ENCODE data around the gene SLCO2B1. TPM values are rescaled to one million over a fixed set of nuclear protein-coding genes. Genes with fewer than 3 reads are reported as not detected.

The SLCO2B1 gene
- total and polyA plus RNA-seq, 2 of the 8 experiments (the other 6 are each of a cell fraction or from before 2014, with no cell fraction given) = 0.03 TPM; not detected in 1

GRCh38 chr11:75161506-75162095 lies 10.7 kb downstream of the SLCO2B1 start:
- Histone ChIP-seq H2AFZ (ENCODE audit: low read length) (no peak overlapping the region), H3K56ac (replicated peaks; ENCODE audit: insufficient read length, low read depth, low read length) (no peak overlapping the region), H2BK5ac (ENCODE audit: low read depth, low read length) (no peak overlapping the region), H3K14ac (ENCODE audit: insufficient read length) (no peak overlapping the region), H3K4me1 (replicated peaks in 1 of 4; ENCODE audit: control insufficient read depth in 3 of 4, insufficient read depth in 4 of 4, low read length in 3 of 4) (no peaks in the 10 kb centered on the region; a peak in 1 of 7 replicates), H3K79me1 (ENCODE audit: low read depth, low read length) (no peaks in the 10 kb centered on the region; the same call in 1 of the 2 replicates), H3K23me2 (ENCODE audit: low read depth, low read length) (peaks cover 2% of the 10 kb centered on the region; the same call in 1 of the 2 replicates), H2BK120ac (replicated peaks; ENCODE audit: low read depth, low read length) (no peak overlapping the region), H3K27me3 (replicated peaks in 1 of 4; ENCODE audit: control insufficient read depth in 3 of 4, extremely low read depth in 1 of 4, insufficient read depth in 3 of 4, low read length in 3 of 4) (no peaks in the 10 kb centered on the region), H3K79me2 (ENCODE audit: control insufficient read depth in 1 of 2, insufficient read depth in 2 of 2, low read length in 2 of 2) (no peaks in the 10 kb centered on the region), H3K9ac (replicated peaks in 1 of 4; ENCODE audit: extremely low read depth in 1 of 4, low read depth in 3 of 4, low read length in 3 of 4) (no peak overlapping the region), H4K5ac (ENCODE audit: insufficient read length, low read depth, low read length) (no peak overlapping the region), H2BK20ac (ENCODE audit: low read length) (no peak overlapping the region), H3K18ac (ENCODE audit: extremely low read depth, low read length) (no peak overlapping the region), H3K23ac (ENCODE audit: insufficient read length) (no peak overlapping the region), H2AK5ac (ENCODE audit: low read depth, low read length) (no peak overlapping the region), H3K9me3 (ENCODE audit: insufficient read depth in 2 of 2, low read depth in 1 of 2, low read length in 1 of 2) (no peaks in the 10 kb centered on the region), H3K4me2 (ENCODE audit: insufficient read depth in 1 of 2, low read depth in 2 of 2, low read length in 2 of 2) (no peak overlapping the region), H3K4ac (replicated peaks; ENCODE audit: insufficient read length, low read depth, low read length) (no peak overlapping the region), H4K20me1 (replicated peaks in 1 of 2; ENCODE audit: control insufficient read depth in 1 of 2, insufficient read depth in 2 of 2, low read length in 2 of 2) (no peaks in the 10 kb centered on the region), H3K27ac (ENCODE audit: low read depth, low read length) (no peak overlapping the region), H4K91ac (replicated peaks; ENCODE audit: insufficient read length, low read length) (no peak overlapping the region), H2BK15ac (ENCODE audit: low read length) (no peak overlapping the region), H3K4me3 (ENCODE audit: extremely low read depth in 1 of 4, insufficient read depth in 2 of 4, low read depth in 3 of 4, low read length in 4 of 4) (no peak overlapping the region), H4K8ac (ENCODE audit: extremely low read depth, insufficient read depth, low read length) (no peak overlapping the region; the same call in 1 of the 2 replicates), H3K36me3 (ENCODE audit: control insufficient read depth in 2 of 4, insufficient read depth in 4 of 4, low read length in 3 of 4) (no peaks in the 10 kb centered on the region), H2BK12ac (ENCODE audit: low read depth, low read length) (no peak overlapping the region)
- TF ChIP-seq FOSL1 (IDR thresholded peaks at IDR 0.05; ENCODE audit: insufficient read depth, low read depth, low read length) (no peak), RAD21 (IDR thresholded peaks at IDR 0.05 in 1 of 2, conservative IDR thresholded peaks at IDR 0.05 in 1 of 2; ENCODE audit: low read depth in 2 of 2, low read length in 2 of 2) (no peak), EP300 (IDR thresholded peaks at IDR 0.05; ENCODE audit: borderline replicate concordance in 1 of 2, low read depth in 2 of 2, low read length in 2 of 2) (no peak), NRF1 (IDR thresholded peaks at IDR 0.05; ENCODE audit: low read depth, low read length) (no peak), GTF2F1 (IDR thresholded peaks at IDR 0.05; ENCODE audit: borderline replicate concordance, low read depth, low read length) (no peak), RNF2 (IDR thresholded peaks at IDR 0.05; ENCODE audit: borderline replicate concordance, low read depth, low read length, missing control alignments, poor library complexity, severe bottlenecking) (no peak), TAF1 (IDR thresholded peaks at IDR 0.05; ENCODE audit: low read depth, low read length) (no peak), ZNF274 (IDR thresholded peaks at IDR 0.05; ENCODE audit: borderline replicate concordance, extremely low read depth, low read length) (no peak), CBX8 (IDR thresholded peaks at IDR 0.05; ENCODE audit: borderline replicate concordance, low read depth, low read length) (no peak), MAX (IDR thresholded peaks at IDR 0.05) (no peak), EGR1 (IDR thresholded peaks at IDR 0.05; ENCODE audit: borderline replicate concordance, low read depth, low read length) (no peak)
- 70% methylated on average over 5 of the region's 5 CpGs; no CpG with 5 or more reads in 1 of the 2 experiments for WGBS, 2 experiments (ENCODE audit: extremely low coverage in 1 of 2, insufficient coverage in 1 of 2, insufficient read length in 1 of 2, insufficient replicate concordance in 2 of 2, low coverage in 1 of 2, low lambda C conversion rate in 2 of 2, missing lambda C conversion rate in 1 of 2)
- ChIA-PET POLR2A (ENCODE audit: partially characterized antibody) (no interaction called here), CTCF (ENCODE audit: partially characterized antibody) (interaction anchor here (1.0 to 2.0 kb wide), 6 partner anchors 10 to 46 kb away, joined by 3 to 9 read pairs (median 4); partner anchors contain the start of gene SLCO2B1)
- FAIRE-seq (no peak), DNase-seq (ENCODE audit: low read depth in 1 of 2, low spot score in 2 of 2) (no peak)

Data from H1 (cell line).